Glutamatergic neuron (in vitro differentiated cells): ENCODE measurements around the gene LPCAT4. TPM values are rescaled to one million over a fixed set of nuclear protein-coding genes. Genes with fewer than 3 reads are reported as not detected.
"Not testable (repeated sequence)": the region's sequence is repeated elsewhere in the genome, so short reads cannot be mapped to it uniquely, and the experiment has no call there.

Experiments used
- DNase-seq: peaks from one replicate; pipeline ENCODE4 v3.0.0; 2022
- H3K27ac Mint-ChIP-seq: one replicate; pipeline ENCODE4 v1.8.0; 2020; ENCODE audit warnings: mild to moderate bottlenecking, mixed read lengths, inconsistent platforms; ENCODE audit not compliant: unreplicated experiment
- H3K27me3 Mint-ChIP-seq: one replicate; pipeline ENCODE4 v1.8.0; 2020; ENCODE audit warnings: mild to moderate bottlenecking, moderate library complexity, mixed read lengths, inconsistent platforms; ENCODE audit not compliant: unreplicated experiment
- H3K36me3 Mint-ChIP-seq: one replicate; pipeline ENCODE4 v1.8.0; 2020; ENCODE audit warnings: mild to moderate bottlenecking, mixed read lengths, inconsistent platforms; ENCODE audit not compliant: unreplicated experiment
- H3K4me1 Mint-ChIP-seq: one replicate; pipeline ENCODE4 v1.8.0; 2020; ENCODE audit warnings: mild to moderate bottlenecking, low read depth, mixed read lengths, inconsistent platforms; ENCODE audit not compliant: unreplicated experiment
- H3K4me3 Mint-ChIP-seq: one replicate; pipeline ENCODE4 v1.8.0; 2020; ENCODE audit warnings: mild to moderate bottlenecking, mixed read lengths, inconsistent platforms; ENCODE audit not compliant: unreplicated experiment
- H3K9me3 Mint-ChIP-seq: one replicate; pipeline ENCODE4 v1.8.0; 2020; ENCODE audit warnings: mild to moderate bottlenecking, moderate library complexity, mixed read lengths, inconsistent platforms; ENCODE audit not compliant: unreplicated experiment
- CTCF ChIP-seq: fragments of 200-600 bp; sonication (generic); IDR thresholded peaks from one replicate; pipeline ENCODE4 v1.5.0; 2021; ENCODE audit not compliant: partially characterized antibody, unreplicated experiment
- total RNA-seq: library from RNA; stranded (reverse); fragmentation: NEBNext Ultra II Directional; extraction: Animal tissue kit (Norgen Biotek cat#: 25700); gene quantifications from one replicate; pipeline ENCODE4 v1.2.1, GENCODE V29; 2021; ENCODE audit not compliant: unreplicated experiment

Gene LPCAT4
- total RNA-seq, 1 donor from 2014 or later, result 107 TPM

DNA sequence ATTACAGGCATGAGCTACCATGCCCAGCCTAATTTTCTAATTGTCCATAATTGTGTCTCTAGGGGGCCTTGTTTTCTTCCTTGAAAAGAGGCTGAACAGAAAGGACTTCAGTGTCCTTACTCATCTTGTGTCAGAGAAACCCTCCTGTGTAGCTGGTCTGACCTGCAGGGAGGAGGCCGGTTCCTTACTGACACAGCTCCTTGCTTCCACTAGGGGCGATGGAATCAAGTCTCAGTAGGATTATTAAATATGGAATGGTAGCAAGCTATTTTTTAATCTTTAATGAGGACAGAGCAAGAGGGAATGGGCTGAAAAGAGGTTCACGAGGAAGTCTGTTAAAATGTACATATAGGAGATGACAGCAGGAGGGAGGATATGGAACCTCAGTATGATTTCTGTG lies 8.6 kb downstream of the LPCAT4 start:
- peaks cover 3% of the 10 kb centered on the region for H3K9me3 Mint-ChIP-seq
- H3K27me3 Mint-ChIP-seq, result peaks cover 2% of the 10 kb centered on the region
- no peaks in the 10 kb centered on the region for H3K4me1 Mint-ChIP-seq
- peaks cover 10% of the 10 kb centered on the region for H3K36me3 Mint-ChIP-seq
- no peak overlapping the region for H3K4me3 Mint-ChIP-seq
- no peak overlapping the region for H3K27ac Mint-ChIP-seq
- DNase-seq, result no peak
- TF ChIP-seq CTCF, result no peak

GRCh38 chr15:34357653-34358052 lies 9.3 kb downstream of the LPCAT4 start:
- Mint-ChIP-seq H3K36me3 (peaks cover 5% of the 10 kb centered on the region), H3K4me3 (no peak overlapping the region), H3K9me3 (peaks cover 3% of the 10 kb centered on the region), H3K4me1 (no peaks in the 10 kb centered on the region), H3K27me3 (peaks cover 2% of the 10 kb centered on the region), H3K27ac (no peak overlapping the region)
- no peak for DNase-seq
- TF ChIP-seq CTCF, result no peak

GRCh38 chr15:34355241-34355640 lies 11.8 kb downstream of the LPCAT4 start:
- Mint-ChIP-seq H3K9me3 (no peaks in the 10 kb centered on the region), H3K27ac (no peak overlapping the region), H3K36me3 (peaks cover 4% of the 10 kb centered on the region), H3K4me1 (no peaks in the 10 kb centered on the region), H3K27me3 (peaks cover 2% of the 10 kb centered on the region), H3K4me3 (no peak overlapping the region)
- DNase-seq, result no peak
- no peak for TF ChIP-seq CTCF

DNA sequence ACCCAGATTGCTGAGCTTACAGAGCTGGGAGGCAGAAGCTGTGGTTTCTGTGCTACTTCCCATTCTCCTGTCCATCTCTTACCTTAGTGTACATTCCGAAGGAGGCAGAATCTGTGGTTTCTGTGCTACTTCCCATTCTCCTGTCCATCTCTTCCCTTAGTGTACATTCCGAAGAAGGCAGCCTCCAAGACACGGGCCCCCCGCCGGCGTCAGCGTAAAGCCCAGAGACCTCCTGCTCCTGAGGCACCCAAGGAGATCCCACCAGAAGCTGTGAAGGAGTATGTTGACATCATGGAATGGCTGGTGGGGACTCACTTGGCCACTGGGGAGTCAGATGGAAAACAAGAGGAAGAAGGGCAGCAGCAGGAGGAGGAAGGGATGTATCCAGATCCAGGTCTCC lies 12.7 kb downstream of the LPCAT4 start:
- Mint-ChIP-seq H3K9me3 (no peaks in the 10 kb centered on the region), H3K27me3 (peaks cover under 1% of the 10 kb centered on the region), H3K27ac (no peak overlapping the region), H3K4me3 (no peak overlapping the region), H3K36me3 (peaks cover 4% of the 10 kb centered on the region), H3K4me1 (no peaks in the 10 kb centered on the region)
- TF ChIP-seq CTCF, result no peak
- no peak for DNase-seq

- Mint-ChIP-seq H3K27ac (no peak overlapping the region), H3K4me1 (no peaks in the 10 kb centered on the region), H3K36me3 (peaks cover 4% of the 10 kb centered on the region), H3K27me3 (no peaks in the 10 kb centered on the region), H3K4me3 (no peak overlapping the region), H3K9me3 (no peaks in the 10 kb centered on the region)
- DNase-seq, result no peak
- no peak for TF ChIP-seq CTCF
Observed at GRCh38 chr15:34353627-34354026, 13.4 kb downstream of the LPCAT4 start.

DNA sequence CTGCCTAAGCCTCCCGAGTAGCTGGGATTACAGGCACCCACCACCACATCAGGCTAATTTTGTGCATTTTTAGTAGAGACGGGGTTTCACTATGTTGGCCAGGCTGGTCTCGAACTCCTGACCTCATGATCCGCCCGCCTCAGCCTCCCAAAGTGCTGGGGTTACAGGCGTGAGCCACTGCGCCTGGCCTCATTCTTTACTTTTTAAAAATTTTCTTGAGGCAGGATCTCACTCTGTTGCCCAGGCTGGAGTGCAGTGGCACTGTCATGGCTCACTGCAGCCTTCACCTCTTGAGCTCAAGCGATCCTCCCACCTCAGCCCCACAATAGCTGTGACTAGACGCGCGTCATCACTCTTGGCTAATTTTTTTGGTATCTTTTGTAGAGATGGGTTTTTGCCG lies 14.0 kb downstream of the LPCAT4 start:
- not testable (repeated sequence) for DNase-seq, H3K4me3 Mint-ChIP-seq, H3K9me3 Mint-ChIP-seq, H3K27me3 Mint-ChIP-seq, H3K27ac Mint-ChIP-seq, H3K36me3 Mint-ChIP-seq, H3K4me1 Mint-ChIP-seq
